ENCODE measurements around the gene SUGCT.

GRCh38 chr7:40579401-40579800 lies 444.6 kb downstream of the SUGCT start:
- no peak for TF ChIP-seq EP300 (IDR thresholded peaks at IDR 0.05; ENCODE audit: borderline replicate concordance)
- TF ChIP-seq CEBPB (IDR thresholded peaks at IDR 0.05), result no peak
- TF ChIP-seq NFIC (IDR thresholded peaks at IDR 0.05), result no peak
- TF ChIP-seq, protein P1, sequence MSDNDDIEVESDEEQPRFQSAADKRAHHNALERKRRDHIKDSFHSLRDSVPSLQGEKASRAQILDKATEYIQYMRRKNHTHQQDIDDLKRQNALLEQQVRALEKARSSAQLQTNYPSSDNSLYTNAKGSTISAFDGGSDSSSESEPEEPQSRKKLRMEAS (IDR thresholded peaks at IDR 0.05), result no peak
- TF ChIP-seq YY1 (IDR thresholded peaks at IDR 0.05; ENCODE audit: low read depth), result no peak
- no peak for TF ChIP-seq TAF1 (IDR thresholded peaks at IDR 0.05; ENCODE audit: low read depth)
- TF ChIP-seq TCF12 (IDR thresholded peaks at IDR 0.05; ENCODE audit: low read depth), result no peak

All from Ishikawa (cell line).